Stimulated activated naive CD4-positive, alpha-beta T cell (primary cell): ENCODE measurements around the gene EIF2B2.
"Not testable (repeated sequence)": the region's sequence is repeated elsewhere in the genome, so short reads cannot be mapped to it uniquely, and the experiment has no call there.

Experiments used
- DNase-seq, 6 experiments: peaks; one replicate each; lab custom pipeline; 2025; lab: John Stamatoyannopoulos, UW

Gene EIF2B2

DNA sequence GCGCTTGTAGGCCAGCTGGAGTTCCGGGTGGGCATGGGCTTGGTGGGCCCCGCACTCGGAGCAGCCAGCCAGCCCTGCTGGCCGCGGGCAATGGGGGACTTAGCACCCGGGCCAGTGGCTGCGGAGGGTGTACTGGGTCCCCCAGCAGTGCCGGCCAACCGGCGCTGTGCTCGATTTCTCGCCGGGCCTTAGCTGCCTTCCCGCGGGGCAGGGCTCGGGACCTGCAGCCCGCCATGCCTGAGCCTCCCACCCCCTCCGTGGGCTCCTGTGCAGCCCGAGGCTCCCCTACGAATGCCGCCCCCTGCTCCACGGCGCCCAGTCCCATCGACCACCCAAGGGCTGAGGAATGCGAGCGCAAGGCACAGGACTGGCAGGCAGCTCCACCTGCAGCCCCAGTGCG, 8.5 kb upstream of the EIF2B2 start:
- not testable (repeated sequence) for DNase-seq

DNA sequence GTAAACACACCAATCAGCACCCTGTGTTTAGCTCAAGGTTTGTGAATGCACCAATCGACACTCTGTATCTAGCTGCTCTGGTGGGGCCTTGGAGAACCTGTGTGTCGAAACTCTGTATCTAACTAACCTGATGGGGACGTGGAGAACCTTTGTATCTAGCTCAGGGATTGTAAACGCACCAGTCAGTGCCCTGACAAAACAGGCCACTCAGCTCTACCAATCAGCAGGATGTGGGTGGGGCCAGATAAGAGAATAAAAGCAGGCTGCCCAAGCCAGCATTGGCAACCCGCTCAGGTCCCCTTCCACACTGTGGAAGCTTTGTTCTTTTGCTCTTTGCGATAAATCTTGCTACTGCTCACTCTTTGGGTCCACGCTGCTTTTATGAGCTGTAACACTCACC, 6.9 kb upstream of the EIF2B2 start:
- not testable (repeated sequence) for DNase-seq

DNA sequence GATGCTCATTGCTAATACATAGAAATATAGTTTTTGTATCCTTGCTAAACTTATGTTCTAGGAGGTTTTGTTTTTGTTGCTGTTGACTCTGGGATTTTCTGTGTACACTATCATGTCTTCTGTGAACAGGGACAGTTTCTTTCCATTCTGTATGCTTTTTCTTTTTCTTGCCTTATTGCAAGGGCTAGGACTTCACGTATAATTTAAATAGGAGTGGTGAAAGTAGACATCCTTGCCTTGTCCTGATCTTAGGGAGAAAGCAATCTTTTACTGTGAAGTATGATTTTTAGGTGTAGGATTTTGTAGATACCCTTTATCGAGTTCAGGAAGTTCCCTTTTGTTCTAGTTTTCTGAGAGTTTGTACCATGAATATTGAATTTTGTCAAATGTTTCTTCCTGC, 1.5 kb upstream of the EIF2B2 start:
- DNase-seq: no peak

DNA sequence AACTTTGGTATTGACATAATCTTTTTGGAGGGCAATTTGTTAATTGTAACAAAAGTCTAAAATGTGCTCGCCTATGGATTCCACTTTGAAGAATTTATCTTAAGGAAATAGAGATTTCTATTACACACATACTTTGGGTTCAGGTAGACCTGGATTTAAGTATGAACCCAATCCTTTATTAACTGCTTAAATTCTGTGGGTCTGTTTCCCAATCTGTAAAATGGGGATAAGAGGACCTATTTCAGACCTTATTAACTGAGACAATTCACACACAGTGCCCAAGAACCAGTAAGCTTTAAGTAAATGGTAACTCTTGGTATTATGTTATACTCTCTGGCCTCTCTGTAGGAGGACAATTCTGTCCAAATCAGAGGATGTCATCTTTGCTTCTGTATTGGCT, 822 bp upstream of the EIF2B2 start:
- no peak for DNase-seq

DNA sequence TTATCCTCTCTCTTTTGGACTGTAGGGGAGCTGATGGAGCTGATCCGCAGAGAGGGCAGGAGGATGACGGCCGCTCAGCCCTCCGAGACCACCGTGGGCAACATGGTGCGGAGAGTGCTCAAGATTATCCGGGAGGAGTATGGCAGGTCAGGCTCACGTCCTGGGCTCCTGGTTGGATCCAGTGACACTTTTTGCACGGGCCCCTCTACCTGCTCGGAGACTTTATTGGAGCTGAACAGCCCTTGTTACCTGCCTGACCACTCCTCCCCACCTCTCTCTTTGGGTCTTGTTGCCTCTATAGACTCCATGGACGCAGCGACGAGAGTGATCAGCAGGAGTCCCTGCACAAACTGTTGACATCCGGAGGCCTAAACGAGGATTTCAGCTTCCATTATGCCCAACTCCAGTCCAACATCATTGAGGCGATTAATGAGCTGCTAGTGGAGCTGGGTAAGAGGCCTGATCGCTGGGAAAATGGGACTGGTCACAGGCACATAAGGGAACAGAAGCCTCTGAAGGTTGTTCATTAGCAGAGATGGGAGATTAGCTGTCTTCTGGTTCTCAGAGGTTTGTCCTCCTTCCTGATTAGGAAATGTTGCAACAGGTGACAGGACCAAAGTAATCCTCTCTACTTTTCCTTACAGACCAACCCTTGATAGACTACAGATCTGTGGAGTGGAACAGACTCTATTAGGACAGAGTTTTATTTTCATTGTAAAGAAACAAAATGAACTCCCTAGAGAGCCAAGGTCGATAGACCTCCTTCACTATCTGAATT, 718 bp downstream of the EIF2B2 start:
- DNase-seq: peak in 2 of 6 experiments; percentile 15 to 32

DNA sequence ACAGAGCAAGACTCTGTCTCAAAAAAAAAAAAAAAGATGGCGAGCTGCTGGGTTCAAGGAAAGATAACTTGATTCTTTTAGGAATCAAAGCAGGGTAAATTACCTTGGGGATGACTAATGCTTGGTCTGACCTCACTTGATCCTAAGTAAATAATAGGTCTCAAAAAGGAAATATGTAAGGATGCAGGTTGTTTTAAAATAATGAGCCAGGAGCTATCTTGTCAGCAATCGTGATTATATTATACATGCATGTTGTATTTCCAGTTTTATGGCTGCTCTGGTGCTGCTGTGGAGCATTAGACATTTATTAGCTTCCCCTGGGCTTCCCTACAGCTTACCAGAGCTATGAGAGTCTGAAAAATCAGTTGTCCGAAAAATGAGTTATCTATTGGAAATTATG, 2.6 kb downstream of the EIF2B2 start:
- DNase-seq: no peak

DNA sequence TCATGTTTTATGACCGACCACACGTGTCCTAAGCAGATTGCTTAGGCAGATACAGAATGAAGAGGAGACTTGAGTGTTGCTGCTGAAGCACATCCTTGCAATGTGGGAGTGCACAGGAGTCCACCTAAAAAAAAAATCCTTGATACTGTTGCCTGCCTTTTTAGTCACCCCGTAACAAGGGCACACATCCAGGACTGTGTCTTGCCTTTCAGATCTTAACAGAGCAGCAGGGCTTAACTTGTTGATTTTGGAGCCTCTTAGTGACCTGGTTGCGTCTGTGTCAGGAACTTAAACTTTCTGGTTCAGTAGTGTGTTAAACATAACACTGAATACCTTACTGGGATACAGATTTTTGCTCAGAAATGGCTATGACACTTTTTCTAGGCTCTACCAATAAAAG, 6.5 kb downstream of the EIF2B2 start:
- no peak for DNase-seq

DNA sequence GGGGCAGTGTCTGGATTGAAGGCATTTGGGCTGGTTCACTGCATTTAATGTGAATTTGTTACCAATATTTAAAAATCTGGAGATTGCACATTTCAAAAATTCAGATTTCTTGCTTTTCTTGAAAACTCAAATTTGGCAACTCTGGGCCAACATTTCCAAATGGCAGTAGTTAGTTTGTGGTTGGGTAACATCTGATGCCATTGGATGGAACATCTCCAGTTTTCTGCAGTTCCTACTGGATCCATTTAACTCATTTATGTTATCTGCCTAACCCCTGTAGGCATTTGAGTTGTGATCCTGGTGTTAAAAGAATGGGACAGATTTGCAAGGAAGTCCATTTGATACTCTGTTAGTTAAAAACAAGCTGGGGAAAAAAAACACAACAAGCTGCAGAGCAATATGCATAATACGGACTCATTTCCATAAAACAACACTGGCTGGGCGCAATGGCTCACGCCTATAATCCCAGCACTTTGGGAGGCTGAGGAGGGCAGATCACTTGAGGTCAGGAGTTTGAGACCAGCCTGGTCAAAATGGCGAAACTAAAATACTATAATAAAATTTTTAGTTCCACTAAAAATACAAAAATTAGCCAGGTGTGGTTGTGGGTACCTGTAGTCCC, 7.9 kb downstream of the EIF2B2 start:
- DNase-seq: no peak

DNA sequence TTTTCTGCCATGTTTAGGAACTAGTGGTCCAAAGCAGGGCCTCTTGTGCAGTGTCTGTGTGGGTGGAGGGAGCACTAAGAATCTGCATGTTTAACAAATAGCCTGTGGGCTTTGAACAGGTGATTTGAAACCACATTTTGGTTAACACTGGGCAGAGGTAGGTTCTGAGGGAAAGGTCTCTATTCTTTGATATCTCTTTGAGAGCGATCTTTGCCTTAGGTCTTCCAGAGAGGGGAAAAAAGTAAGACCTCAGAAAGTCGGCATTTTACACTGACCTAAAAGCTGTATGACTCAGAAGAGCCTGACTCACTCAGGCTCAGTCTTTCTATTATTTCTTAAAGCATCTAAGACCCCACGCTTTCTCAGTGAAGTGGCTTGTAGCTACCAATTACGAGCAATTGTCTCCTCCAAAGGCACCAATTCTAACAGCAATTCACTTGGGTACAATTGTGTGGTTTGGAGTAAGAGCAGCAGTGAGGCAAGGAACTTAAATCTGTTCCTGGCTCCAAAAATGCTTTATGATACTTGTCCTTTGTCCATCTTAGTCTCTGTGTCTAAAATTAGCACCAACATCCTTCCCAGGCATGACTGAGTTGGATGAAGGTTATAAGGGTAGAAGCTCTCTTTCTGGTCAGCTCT, 8.8 kb downstream of the EIF2B2 start:
- no peak for DNase-seq

DNA sequence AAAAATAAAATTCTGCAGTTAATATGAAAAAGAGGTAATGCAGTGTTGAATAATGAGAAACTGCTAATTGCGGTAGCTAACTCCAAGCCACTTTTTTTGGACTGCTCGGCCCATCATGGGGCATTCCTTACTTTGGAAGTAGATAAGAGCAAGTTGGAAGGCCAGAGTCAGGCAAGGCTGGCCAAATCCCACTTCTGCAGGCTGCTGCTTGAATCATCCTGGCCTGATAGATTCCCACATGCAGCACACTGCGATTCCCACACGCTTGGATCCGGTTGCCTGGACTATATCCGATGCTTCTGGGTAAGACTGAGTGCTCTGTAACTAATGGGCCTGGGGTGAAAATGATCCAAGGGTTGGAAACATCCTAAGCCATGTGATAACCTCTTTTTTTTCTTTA, 10.6 kb downstream of the EIF2B2 start:
- DNase-seq: no peak

DNA sequence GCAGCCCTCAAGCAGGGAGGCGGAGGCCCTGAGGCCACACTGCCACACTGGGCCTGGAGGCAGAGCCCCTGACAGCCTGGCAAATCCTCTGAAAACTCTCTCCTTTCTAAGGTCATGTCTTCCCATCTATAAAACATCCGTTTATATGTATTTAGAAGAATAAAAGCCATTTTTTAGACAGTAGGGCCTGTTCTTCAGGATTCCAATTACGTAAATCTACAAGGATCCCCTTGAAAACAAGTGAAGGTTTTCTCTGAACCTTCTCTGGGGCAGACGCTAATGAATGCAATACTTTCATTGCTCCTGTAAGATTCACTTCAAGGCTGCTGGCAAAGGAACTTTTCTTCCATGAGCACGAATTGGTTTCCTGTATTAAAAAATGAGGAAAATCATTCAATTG, 12.8 kb downstream of the EIF2B2 start:
- no peak for DNase-seq

DNA sequence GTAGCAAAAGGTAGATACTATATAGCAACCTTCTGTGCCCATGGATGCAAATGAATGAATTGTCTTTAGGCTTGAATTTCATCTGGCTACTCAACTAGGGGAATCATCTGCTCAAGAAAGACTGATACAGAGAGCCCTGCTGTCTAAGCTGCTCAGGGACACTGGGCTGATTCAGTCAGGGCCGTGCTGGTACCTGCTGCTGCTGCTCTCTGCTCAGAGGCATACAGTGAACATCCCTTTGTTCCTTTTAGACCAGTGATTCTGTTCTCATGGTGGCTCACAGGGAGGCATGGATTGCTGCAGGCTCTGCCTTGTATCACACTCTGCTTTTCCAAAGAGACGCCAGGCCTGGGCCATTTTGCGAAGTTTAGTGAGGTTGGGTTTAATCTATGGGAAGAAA, 14.1 kb downstream of the EIF2B2 start:
- no peak for DNase-seq

DNA sequence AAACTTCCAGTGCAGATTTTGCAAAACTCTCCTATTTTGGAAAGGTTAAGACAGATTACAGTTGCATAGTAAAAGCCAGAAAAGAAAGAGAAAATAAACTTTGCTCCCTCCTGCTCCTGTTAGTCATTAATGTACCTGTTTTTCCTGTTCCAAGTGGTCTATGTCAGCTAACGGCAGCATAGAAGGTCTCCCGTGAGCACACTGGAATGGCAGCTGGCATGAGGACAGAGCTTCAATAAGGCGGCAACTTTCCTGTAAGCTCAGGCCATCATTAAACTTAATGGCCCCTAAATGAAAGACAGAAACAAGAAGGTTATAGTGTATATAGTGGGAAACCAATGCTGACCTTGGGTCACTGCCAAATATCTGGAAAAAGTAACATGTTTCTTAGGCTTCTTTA, 16.0 kb downstream of the EIF2B2 start:
- DNase-seq: no peak

DNA sequence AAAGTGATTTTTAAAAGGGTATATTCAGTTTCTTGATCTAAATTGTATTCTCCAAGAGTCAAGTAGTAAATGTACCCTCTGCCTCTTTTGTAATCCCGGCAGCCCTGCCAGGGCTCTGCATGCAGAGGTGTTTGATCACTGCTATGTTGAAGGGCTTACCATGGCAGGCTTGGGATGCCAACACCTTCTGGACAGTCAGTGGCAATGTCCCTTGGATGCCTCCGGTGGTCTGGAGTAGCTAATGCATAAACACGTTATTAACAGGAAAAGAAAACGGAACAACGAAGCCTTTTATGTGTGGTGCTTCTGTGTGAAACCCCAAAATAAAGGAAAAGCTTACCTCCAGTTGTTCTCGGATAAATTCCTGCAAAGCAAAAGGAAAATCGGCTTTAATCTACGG, 19.9 kb downstream of the EIF2B2 start:
- DNase-seq: no peak

DNA sequence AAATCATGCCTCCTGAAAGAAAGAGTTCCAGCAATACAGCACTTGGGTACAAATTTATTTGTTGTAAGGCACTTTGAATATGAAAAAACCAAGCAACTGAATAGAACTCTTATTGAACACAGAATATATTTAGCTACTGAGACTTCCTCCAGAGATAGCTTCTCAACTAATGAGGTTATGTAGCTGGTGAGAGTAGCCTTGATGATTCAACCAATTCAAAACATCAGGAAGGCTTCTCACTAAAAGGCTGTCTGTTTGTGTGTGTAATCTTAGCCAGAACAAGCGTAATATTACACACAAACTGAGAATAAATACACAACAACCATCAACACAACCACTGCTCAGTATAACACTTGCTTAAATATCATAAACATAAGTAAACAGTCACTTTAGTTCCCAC, 20.4 kb downstream of the EIF2B2 start:
- no peak for DNase-seq

DNA sequence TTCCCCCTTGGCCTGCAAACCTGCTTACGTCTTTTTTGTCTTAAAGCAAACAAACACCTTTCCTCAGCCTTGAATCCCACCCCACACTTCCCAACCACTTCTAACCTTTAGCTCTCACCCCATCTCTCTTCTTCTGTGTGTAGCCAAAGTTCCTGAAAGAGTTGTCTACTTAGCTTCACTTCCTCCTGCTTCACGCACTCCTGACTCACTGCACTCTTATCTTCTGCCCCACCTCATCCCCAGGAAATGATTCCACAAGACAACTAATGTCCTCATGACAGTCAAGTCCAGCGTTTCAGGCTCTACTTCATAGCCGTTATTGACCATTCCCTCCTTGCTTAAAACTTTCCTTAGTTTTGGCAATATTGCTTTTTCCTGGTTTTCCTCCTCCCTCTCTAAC, 22.4 kb downstream of the EIF2B2 start:
- no peak for DNase-seq

DNA sequence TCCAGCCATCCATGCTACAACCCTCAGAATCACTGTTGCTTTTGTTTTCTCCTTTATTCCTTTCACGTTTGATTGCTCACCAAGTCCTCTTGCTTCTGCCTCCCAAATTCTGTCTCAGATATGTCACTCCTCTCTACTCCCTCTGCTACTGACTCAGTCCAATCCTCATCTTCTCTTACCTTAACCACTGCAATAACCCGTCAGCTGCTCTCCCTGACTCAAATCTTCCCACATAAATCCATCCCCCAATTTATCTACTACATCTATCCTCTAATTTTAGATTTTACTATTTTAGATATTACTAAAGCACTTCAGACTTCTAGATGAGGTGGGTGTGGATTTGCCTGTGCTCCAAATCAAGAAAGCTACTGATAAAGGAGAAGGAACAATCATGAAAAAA, 23.2 kb downstream of the EIF2B2 start:
- DNase-seq: no peak

DNA sequence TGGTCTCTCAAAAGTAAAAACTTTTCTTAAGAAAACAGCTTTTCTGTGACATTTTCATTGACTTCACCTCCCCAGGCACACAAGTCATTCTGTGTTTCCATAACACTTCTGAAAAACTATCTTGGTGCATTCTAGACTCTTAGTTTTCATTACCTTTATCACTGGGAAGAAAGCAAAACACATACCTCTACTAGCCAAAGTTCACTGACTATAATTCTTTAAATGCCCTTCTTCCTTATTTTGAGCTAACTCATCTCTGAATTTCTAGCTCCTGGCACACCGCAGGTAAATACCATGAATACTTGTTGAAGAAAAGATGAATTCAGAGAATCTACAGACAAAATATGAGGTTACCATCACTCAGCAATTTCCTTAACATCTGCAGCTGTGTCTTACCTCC, 27.4 kb downstream of the EIF2B2 start:
- DNase-seq: no peak

DNA sequence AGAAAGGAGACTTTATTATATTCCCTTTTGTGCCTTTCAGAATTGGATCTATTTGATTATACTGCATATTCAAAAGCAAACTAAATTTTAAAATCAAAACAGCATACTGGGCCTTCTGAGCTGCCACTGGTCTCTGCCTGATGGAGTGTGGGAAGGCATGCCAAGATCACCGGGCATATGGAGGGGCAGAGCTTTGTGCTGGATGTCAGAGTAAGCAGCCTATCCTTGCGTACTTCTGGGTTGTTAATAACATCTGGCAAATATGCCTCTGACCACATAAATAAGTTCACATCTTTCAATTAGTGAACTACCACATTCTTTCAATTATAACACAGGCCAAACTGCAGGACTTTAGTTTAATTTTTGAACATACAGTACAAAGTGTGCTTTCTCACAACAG, 30.2 kb downstream of the EIF2B2 start:
- DNase-seq: no peak

DNA sequence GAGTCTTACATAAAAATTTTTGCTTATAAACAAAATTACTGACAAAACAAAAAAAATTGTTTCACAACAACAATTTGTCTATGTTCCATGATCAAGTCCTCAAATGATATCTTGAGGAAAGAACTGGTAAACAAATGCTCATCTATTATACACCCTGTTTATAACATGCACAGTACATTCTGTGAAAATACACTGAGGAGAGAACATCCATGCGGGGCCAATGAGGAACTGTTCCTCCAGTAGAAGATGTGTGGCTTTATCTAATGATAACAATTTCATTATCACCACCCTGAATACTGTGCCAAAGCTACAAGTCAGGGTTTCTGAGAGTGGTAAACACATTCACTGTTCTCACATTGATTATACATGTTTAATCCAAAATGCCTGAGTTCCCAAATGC, 37.8 kb downstream of the EIF2B2 start:
- DNase-seq: no peak

DNA sequence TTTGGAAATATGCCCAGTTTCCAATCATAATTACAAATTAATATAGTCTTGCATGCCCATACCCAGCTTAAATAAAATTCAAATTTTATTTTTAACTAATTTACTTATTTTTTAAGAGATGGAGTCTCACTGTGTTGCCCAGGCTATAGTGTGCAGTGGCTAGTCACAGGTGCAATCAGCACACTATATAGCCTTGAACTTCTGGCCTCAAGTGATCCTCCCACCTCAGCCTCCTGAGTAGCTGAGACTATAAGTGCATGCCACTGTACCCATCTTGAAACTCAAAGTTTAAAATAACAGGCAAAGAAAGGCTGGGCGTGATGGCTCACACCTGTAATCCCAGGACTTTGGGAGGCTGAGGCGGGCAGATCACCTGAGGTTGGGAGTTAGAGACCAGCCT, 38.2 kb downstream of the EIF2B2 start:
- no peak for DNase-seq

DNA sequence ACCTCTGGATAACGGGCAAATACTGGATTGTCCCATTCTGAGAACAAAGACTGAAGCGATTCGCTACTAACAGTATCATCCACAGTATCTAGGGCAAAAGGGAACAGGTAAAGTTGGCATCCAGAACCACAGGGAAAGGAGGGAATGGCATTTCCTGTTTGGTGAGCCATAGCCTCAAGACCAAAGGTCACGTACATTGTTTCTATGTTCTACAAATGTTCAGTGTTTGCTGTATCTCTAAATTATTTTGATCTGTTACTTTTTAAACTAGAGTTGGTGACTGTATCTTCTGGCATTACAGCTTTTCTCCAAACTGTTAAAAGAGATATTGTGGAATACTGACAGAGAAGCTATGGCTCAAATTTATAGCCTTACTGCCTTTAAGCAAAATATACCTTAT, 38.9 kb downstream of the EIF2B2 start:
- DNase-seq: no peak

DNA sequence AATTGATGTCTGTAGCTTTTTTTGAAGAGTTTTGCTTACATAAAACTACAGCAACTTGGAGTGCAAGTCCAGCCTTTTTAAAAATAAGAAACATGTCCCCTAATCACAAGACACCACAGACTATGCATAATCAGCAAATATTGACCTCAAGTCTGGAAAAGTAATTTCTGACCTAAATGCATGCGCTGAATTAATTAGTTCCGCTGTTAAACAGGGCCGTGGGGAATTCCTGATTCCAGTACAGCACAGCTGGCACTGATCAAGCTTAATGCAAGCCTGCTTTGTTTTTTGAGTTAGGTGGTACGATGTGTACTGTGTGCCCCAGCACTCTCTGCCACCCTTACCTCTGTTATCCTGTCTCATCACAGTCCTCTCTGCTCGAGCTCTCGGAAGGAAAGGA, 39.3 kb downstream of the EIF2B2 start:
- DNase-seq: no peak

DNA sequence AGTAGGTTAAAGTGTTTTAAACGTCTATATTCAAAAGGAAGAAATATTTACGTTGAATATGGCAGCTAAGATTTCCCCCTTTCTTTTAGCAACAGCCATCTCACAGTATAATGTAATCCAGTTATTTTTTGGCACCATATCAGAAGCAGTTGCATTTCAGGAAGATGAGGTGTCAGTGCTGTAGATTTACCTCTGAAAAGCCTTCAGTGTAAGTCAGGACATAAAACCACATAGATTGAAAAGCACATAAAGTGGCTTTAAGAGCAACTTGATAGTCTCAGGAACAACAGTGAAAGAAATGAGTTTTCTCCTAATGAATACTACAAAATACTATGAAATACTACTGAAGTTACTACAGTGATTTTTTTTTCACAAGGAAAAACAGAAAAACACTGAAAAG, 41.6 kb downstream of the EIF2B2 start:
- no peak for DNase-seq
